Calu3 (cell line): ENCODE measurements around the gene SH3PXD2A. TPM values are rescaled to one million over a fixed set of nuclear protein-coding genes. Genes with fewer than 3 reads are reported as not detected.
A peak's percentile ranks its signal among the peaks of the same experiment; 100 is the strongest.

Experiments used
- BruUV-seq: library from RNA; stranded (reverse); fragments of 400-500 nt; replicated peaks from 2 replicates; lab custom pipeline; 2021; lab: Mats Ljungman, UMichigan
- CTCF ChIA-PET: fragments of 300-600 bp; sonication (Branson Sonifier 250); formaldehyde crosslinking; loops from one replicate; lab custom pipeline; 2022; ENCODE audit warnings: antibody characterized with exemption; lab: Charles Lee
- DNase-seq: peaks from one replicate; pipeline ENCODE4 v3.0.0; 2022
- H3K27ac Mint-ChIP-seq: one replicate; pipeline ENCODE4 v1.8.0; 2022; ENCODE audit warnings: mixed read lengths; ENCODE audit not compliant: unreplicated experiment
- H3K27me3 Mint-ChIP-seq: one replicate; pipeline ENCODE4 v1.8.0; 2022; ENCODE audit warnings: mixed read lengths; ENCODE audit not compliant: unreplicated experiment
- H3K36me3 Mint-ChIP-seq: one replicate; pipeline ENCODE4 v1.8.0; 2022; ENCODE audit warnings: mild to moderate bottlenecking, moderate library complexity, mixed read lengths; ENCODE audit not compliant: insufficient read depth, unreplicated experiment
- H3K4me1 Mint-ChIP-seq: one replicate; pipeline ENCODE4 v1.8.0; 2022; ENCODE audit warnings: mild to moderate bottlenecking, low read depth, mixed read lengths; ENCODE audit not compliant: unreplicated experiment
- H3K4me3 Mint-ChIP-seq: one replicate; pipeline ENCODE4 v1.8.0; 2022; ENCODE audit warnings: mild to moderate bottlenecking, low read depth, moderate library complexity, mixed read lengths; ENCODE audit not compliant: unreplicated experiment
- H3K9me3 Mint-ChIP-seq: one replicate; pipeline ENCODE4 v1.8.0; 2022; ENCODE audit warnings: low read depth, mixed read lengths; ENCODE audit not compliant: unreplicated experiment
- intact Hi-C: fragments of 100-400 bp; cut with micrococcal nuclease; formaldehyde crosslinking; loops from one replicate; pipeline ENCODE4 v1.10.0; 2022; ENCODE audit not compliant: unreplicated experiment
- total RNA-seq: library from RNA; stranded (reverse); gene quantifications from 2 replicates; pipeline ENCODE4 v1.2.3, GENCODE V29; 2022
- TF ChIP-seq, protein P1 (sequence below): fragments of 200-600 bp; IDR thresholded peaks from one replicate; pipeline ENCODE4 v1.8.0; 2022; ENCODE audit warnings: antibody characterized with exemption; ENCODE audit not compliant: unreplicated experiment

The SH3PXD2A gene
- total RNA-seq, 1 experiment from 2014 or later, result 7.5 TPM

DNA sequence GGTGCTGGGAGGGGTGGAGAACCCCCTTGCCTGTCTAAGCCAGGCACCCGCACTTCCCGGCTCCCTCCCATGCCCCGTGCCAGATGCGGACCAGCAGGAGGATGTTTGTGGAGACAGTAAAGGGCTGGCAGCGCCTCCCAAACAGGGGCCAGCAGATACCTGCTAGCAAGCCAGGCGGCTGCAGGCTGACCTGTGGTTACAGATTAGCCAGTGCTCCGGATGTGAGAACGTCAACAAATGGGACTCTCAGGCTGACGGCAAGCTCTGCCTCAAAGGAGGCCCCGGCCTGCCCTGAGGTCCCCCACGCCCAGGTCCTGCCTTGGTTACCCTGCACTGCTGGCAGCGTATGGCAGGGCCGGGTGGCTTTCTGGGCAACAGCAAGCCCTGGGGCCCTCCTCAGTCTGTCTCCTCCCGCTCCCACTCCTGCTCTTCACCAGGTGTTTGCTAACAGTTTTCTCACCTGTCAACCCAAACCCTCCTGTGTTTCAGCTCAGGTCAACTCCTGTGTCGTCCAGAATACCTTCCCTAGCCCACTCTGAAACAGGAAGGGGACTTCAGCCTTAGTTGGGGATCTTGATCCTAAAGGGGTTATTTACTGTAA, 276.5 kb downstream of the SH3PXD2A start:
- DNase-seq, result peak; percentile 51
- no peaks in the 10 kb centered on the region for H3K36me3 Mint-ChIP-seq
- TF ChIP-seq, protein P1, sequence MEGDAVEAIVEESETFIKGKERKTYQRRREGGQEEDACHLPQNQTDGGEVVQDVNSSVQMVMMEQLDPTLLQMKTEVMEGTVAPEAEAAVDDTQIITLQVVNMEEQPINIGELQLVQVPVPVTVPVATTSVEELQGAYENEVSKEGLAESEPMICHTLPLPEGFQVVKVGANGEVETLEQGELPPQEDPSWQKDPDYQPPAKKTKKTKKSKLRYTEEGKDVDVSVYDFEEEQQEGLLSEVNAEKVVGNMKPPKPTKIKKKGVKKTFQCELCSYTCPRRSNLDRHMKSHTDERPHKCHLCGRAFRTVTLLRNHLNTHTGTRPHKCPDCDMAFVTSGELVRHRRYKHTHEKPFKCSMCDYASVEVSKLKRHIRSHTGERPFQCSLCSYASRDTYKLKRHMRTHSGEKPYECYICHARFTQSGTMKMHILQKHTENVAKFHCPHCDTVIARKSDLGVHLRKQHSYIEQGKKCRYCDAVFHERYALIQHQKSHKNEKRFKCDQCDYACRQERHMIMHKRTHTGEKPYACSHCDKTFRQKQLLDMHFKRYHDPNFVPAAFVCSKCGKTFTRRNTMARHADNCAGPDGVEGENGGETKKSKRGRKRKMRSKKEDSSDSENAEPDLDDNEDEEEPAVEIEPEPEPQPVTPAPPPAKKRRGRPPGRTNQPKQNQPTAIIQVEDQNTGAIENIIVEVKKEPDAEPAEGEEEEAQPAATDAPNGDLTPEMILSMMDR, result no peak
- no peaks in the 10 kb centered on the region for H3K9me3 Mint-ChIP-seq
- H3K4me1 Mint-ChIP-seq, result peaks cover 19% of the 10 kb centered on the region
- H3K27ac Mint-ChIP-seq, result no peak overlapping the region
- no peak overlapping the region for H3K4me3 Mint-ChIP-seq
- H3K27me3 Mint-ChIP-seq, result peaks cover 24% of the 10 kb centered on the region
- CTCF ChIA-PET, result no interaction called here
- no TSS peak for BruUV-seq
- intact Hi-C loops, result loop anchor here (10.0 kb wide), 1 partner anchor 74 kb away; no protein-coding TSS in a partner anchor

DNA sequence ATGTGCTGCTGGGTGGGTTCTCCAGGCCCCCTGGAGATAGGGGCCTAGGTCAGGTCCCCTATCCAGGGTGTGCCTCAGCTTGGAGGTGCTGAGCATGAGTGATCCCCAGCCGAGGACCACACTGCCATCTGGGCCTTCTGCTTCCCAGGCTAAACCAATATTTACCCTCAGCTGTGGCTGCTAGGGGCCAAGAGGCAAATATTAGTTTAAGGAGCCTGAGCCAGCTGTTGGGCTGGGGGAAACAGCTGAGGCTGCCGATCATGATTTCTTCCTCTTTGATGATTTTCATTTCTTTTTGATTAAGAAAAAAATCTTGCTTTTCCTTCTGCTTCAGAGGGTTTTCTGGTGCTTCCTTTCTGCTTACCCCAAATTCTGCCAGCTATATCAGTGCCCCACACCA, 278.5 kb downstream of the SH3PXD2A start:
- no peak overlapping the region for H3K4me3 Mint-ChIP-seq
- no peaks in the 10 kb centered on the region for H3K9me3 Mint-ChIP-seq
- no peak overlapping the region for H3K27ac Mint-ChIP-seq
- peaks cover 19% of the 10 kb centered on the region for H3K4me1 Mint-ChIP-seq
- TF ChIP-seq, protein P1, result no peak
- H3K27me3 Mint-ChIP-seq, result peaks cover 12% of the 10 kb centered on the region
- CTCF ChIA-PET, result no interaction called here
- BruUV-seq, result no TSS peak
- no peak for DNase-seq
- intact Hi-C loops, result loop anchor here (10.0 kb wide), 1 partner anchor 72 kb away; no protein-coding TSS in a partner anchor
- no peaks in the 10 kb centered on the region for H3K36me3 Mint-ChIP-seq

DNA sequence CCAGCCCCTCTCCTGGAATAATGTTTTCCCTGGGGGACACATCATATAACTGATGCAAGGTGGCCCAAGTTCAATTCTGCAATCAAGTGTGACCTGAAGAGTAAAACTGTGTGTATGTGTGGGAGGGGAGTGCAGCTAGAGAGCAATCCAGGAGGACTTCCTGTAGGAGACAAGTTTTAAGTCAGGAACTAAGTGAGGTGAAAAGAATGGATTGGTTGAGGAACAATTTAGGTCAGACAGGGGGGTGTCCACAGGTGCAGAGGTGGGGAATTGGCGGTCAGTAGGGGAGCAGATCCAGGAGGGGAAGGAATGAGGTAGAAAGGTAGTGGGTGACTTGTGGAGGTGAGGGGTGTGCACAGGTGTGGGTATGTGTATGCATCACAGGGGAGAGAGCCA, 279.3 kb downstream of the SH3PXD2A start:
- no peak for DNase-seq
- intact Hi-C loops, result loop anchor here (10.0 kb wide), 1 partner anchor 71 kb away; no protein-coding TSS in a partner anchor
- H3K27me3 Mint-ChIP-seq, result peaks cover 12% of the 10 kb centered on the region
- TF ChIP-seq, protein P1, result no peak
- no peaks in the 10 kb centered on the region for H3K9me3 Mint-ChIP-seq
- H3K4me1 Mint-ChIP-seq, result peaks cover 19% of the 10 kb centered on the region
- H3K27ac Mint-ChIP-seq, result no peak overlapping the region
- H3K36me3 Mint-ChIP-seq, result no peaks in the 10 kb centered on the region
- CTCF ChIA-PET, result no interaction called here
- BruUV-seq, result no TSS peak
- no peak overlapping the region for H3K4me3 Mint-ChIP-seq

DNA sequence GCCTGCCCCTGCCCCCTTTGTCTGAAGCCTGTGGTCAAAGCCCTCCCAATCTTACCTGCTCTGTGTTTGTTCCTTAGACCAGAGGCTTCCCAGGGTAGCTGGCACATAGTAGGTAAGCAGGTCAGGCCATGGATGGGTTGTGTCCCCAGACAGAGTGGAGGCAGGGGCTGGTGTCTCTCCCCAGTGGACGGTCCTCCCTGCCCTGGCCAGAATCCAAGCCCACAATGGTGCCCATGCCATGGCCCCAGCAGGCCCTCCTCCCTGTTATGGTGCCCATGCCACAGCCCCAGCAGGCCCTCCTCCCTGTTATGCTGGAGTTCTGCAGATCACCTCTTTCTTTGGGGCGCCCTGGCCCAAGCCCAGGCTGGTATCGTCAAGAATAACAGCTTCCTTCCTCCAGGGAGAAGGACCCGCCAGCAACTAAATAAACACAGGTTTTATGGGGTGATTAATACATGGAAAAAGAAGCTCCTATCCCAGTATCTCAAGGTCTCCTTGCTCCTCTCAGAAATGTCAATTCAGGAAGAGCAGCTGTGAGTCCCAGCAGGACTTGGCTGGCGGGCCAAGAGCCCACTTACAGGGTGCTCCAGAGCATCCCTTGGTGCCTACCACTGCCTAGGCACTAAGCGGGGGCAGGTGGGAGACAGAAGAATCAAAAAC, 279.8 kb downstream of the SH3PXD2A start:
- intact Hi-C loops, result loop anchor here (10.0 kb wide), 1 partner anchor 71 kb away; no protein-coding TSS in a partner anchor
- Mint-ChIP-seq H3K4me3 (no peak overlapping the region), H3K27ac (no peak overlapping the region), H3K4me1 (peaks cover 19% of the 10 kb centered on the region), H3K9me3 (no peaks in the 10 kb centered on the region), H3K36me3 (no peaks in the 10 kb centered on the region), H3K27me3 (peaks cover 12% of the 10 kb centered on the region)
- CTCF ChIA-PET, result no interaction called here
- TF ChIP-seq, protein P1, result no peak
- no peak for DNase-seq
- BruUV-seq, result no TSS peak
